Esophagus muscularis mucosa (tissue), 3 donors: Measurements from ENCODE around the gene MSI2.

Experiments
- CTCF ChIP-seq, 3 experiments: fragments of 200-600 bp in 2 of 3; fragments of 450-650 bp in 1 of 3; sonication (generic) in 2 of 3; IDR thresholded peaks; one replicate each; pipeline ENCODE4 v1.5.1; 2017 to 2019; ENCODE audit warnings: antibody characterized with exemption in 3 of 3, mild to moderate bottlenecking in 2 of 3, moderate library complexity in 1 of 3
- EP300 ChIP-seq: sonication (generic); formaldehyde crosslinking; IDR thresholded peaks from one replicate; pipeline ENCODE4 v1.6.1; 2017; ENCODE audit warnings: antibody characterized with exemption

- TF ChIP-seq CTCF (IDR thresholded peaks at IDR 0.05), result no peak
- TF ChIP-seq EP300, result no peak
These were observed 428.6 kb downstream of the MSI2 start for GRCh38 chr17:57684711-57685498.
